HCT116 (cell line): ENCODE results near the gene HOTAIR. TPM values are rescaled to one million over a fixed set of nuclear protein-coding genes. Genes with fewer than 3 reads are reported as not detected.

Source experiments
- ATAC-seq: fragments of 200-7000 bp; cut with Tn5 transposase; 2 replicates; pipeline ENCODE4 v1.9.1; 2020; ENCODE audit warnings: mild to moderate bottlenecking, moderate library complexity
- BruUV-seq: library from RNA; stranded (reverse); fragments of 400-500 nt; replicated peaks from 2 replicates; lab custom pipeline; 2021; lab: Mats Ljungman, UMichigan
- CTCF ChIA-PET: fragments of 300-600 bp; sonication (Branson Sonifier 250); formaldehyde crosslinking; loops from one replicate; lab custom pipeline; 2021; ENCODE audit warnings: antibody characterized with exemption; lab: Charles Lee
- POLR2A ChIA-PET: fragments of 300-600, 350-600 bp; sonication (Branson Sonifier 250); formaldehyde crosslinking; loops from one replicate; lab custom pipeline; 2021; ENCODE audit warnings: antibody characterized with exemption; lab: Charles Lee
- RAD21 ChIA-PET, 2 experiments: fragments of 300-600 bp; sonication (Branson Sonifier 250); formaldehyde crosslinking; loops; one replicate each; lab custom pipeline; 2023; ENCODE audit warnings: low total read pairs in 2 of 2; ENCODE audit not compliant: uncharacterized antibody in 2 of 2, unreplicated experiment in 2 of 2, low non-redundant PET in 1 of 2; lab: Charles Lee
- DNase-seq: peaks from one replicate; pipeline ENCODE4 v3.0.0-alpha.2; 2010; ENCODE audit warnings: low read depth, low spot score
- H2AFZ ChIP-seq: fragments of 200-600 bp; shearing (Covaris generic), sonication (generic); 2 replicates; pipeline ENCODE4 v1.6.1; 2017; ENCODE audit warnings: low read depth, mixed run types, mixed read lengths, antibody characterized with exemption, low read length; ENCODE audit not compliant: poor library complexity, severe bottlenecking
- H3K27ac ChIP-seq: 2 replicates; pipeline ENCODE4 v1.5.1; 2012; ENCODE audit warnings: low read depth, low read length
- H3K27me3 ChIP-seq: fragments of 200-600 bp; sonication (generic); 2 replicates; pipeline ENCODE4 v1.6.1; 2016; ENCODE audit warnings: mixed run types, low read length, mixed read lengths; ENCODE audit not compliant: insufficient read depth
- H3K36me3 ChIP-seq, 2 experiments: fragments of 200-500 bp in 1 of 2; fragments of 200-600 bp in 1 of 2; sonication (Bioruptor generic) in 1 of 2; sonication (generic) in 1 of 2; 2 replicates each; pipeline versions ENCODE4 v1.5.1 to v1.6.1; 2014 to 2016; ENCODE audit warnings: low read length in 2 of 2, inconsistent platforms in 1 of 2, mixed read lengths in 1 of 2, mixed run types in 1 of 2; ENCODE audit not compliant: insufficient read depth in 2 of 2, control insufficient read depth in 1 of 2
- H3K4me1 ChIP-seq, 2 experiments: fragments of 200-600 bp in 1 of 2; sonication (generic) in 1 of 2; 2 replicates each; pipeline versions ENCODE4 v1.5.1 to v1.6.1; 2012 to 2017; ENCODE audit warnings: low read length in 2 of 2, inconsistent platforms in 1 of 2, mild to moderate bottlenecking in 1 of 2, mixed read lengths in 1 of 2, mixed run types in 1 of 2, moderate library complexity in 1 of 2; ENCODE audit not compliant: insufficient read depth in 2 of 2, control insufficient read depth in 1 of 2
- H3K4me2 ChIP-seq: fragments of 200-600 bp; sonication (generic); 2 replicates; pipeline ENCODE4 v1.6.1; 2017; ENCODE audit warnings: mixed run types, low read length, mixed read lengths
- H3K4me3 ChIP-seq, 2 experiments: fragments of 200-600 bp in 1 of 2; sonication (generic) in 1 of 2; replicated peaks in 1 of 2; 2 replicates each; pipeline ENCODE4 v1.5.1; 2011 to 2016; ENCODE audit warnings: low read length in 2 of 2, control low read depth in 1 of 2, low read depth in 1 of 2, mild to moderate bottlenecking in 1 of 2, mixed read lengths in 1 of 2, mixed run types in 1 of 2
- H3K79me2 ChIP-seq: fragments of 200-600 bp; sonication (generic); 2 replicates; pipeline ENCODE4 v1.6.1; 2017; ENCODE audit warnings: mild to moderate bottlenecking, mixed run types, low read length, moderate library complexity, mixed read lengths; ENCODE audit not compliant: insufficient read depth
- H3K9ac ChIP-seq: fragments of 200-600 bp; sonication (generic); 2 replicates; pipeline ENCODE4 v1.6.1; 2016; ENCODE audit warnings: low read length, mixed read lengths
- H3K9me2 ChIP-seq: fragments of 200-600 bp; sonication (generic), shearing (Covaris generic); 2 replicates; pipeline ENCODE4 v1.6.1; 2017; ENCODE audit warnings: mixed run types, mild to moderate bottlenecking, moderate library complexity; ENCODE audit not compliant: insufficient read depth
- H3K9me3 ChIP-seq, 2 experiments: fragments of 200-500 bp in 1 of 2; fragments of 200-600 bp in 1 of 2; sonication (Bioruptor generic) in 1 of 2; sonication (generic) in 1 of 2; 2 replicates each; pipeline ENCODE4 v1.6.1; 2014 to 2017; ENCODE audit warnings: low read length in 2 of 2, mixed read lengths in 2 of 2, inconsistent platforms in 1 of 2, low read depth in 1 of 2, mild to moderate bottlenecking in 1 of 2, mixed run types in 1 of 2, moderate library complexity in 1 of 2; ENCODE audit not compliant: control insufficient read depth in 1 of 2, insufficient read depth in 1 of 2
- H4K20me1 ChIP-seq: fragments of 200-600 bp; sonication (generic), shearing (Covaris generic); 2 replicates; pipeline ENCODE4 v1.6.1; 2017; ENCODE audit warnings: mixed run types, mild to moderate bottlenecking, moderate library complexity; ENCODE audit not compliant: insufficient read depth
- ATF3 ChIP-seq: IDR thresholded peaks from 2 replicates; pipeline ENCODE4 v1.6.1; 2012
- CEBPB ChIP-seq: IDR thresholded peaks from 2 replicates; pipeline ENCODE4 v1.6.1; 2012; ENCODE audit warnings: low read depth
- CTCF ChIP-seq, 3 experiments: fragments of 200-600 bp in 1 of 3; sonication (generic) in 1 of 3; IDR thresholded peaks in 2 of 3; conservative IDR thresholded peaks in 1 of 3; 2 replicates each; pipeline ENCODE4 v1.5.1; 2012 to 2017; ENCODE audit warnings: low read depth in 2 of 3, low read length in 2 of 3, antibody characterized with exemption in 1 of 3, borderline replicate concordance in 1 of 3, control low read depth in 1 of 3, mild to moderate bottlenecking in 1 of 3, mixed read lengths in 1 of 3, mixed run types in 1 of 3, moderate library complexity in 1 of 3; ENCODE audit not compliant: insufficient read depth in 1 of 3
- EGR1 ChIP-seq: IDR thresholded peaks from 2 replicates; pipeline ENCODE4 v1.6.1; 2012; ENCODE audit warnings: low read depth
- ELF1 ChIP-seq: IDR thresholded peaks from 2 replicates; pipeline ENCODE4 v1.6.1; 2012; ENCODE audit warnings: low read depth, borderline replicate concordance
- EZH2 ChIP-seq: fragments of 200-600 bp; sonication (generic); IDR thresholded peaks from 2 replicates; pipeline ENCODE4 v1.6.1; 2017; ENCODE audit warnings: antibody characterized with exemption, mixed run types
- EZH2phosphoT487 ChIP-seq: fragments of 200-600 bp; IDR thresholded peaks from 2 replicates; pipeline ENCODE4 v1.6.1; 2018; ENCODE audit warnings: antibody characterized with exemption, borderline replicate concordance
- FOSL1 ChIP-seq: IDR thresholded peaks from 2 replicates; pipeline ENCODE4 v1.6.1; 2012; ENCODE audit warnings: low read depth
- JUND ChIP-seq: IDR thresholded peaks from 2 replicates; pipeline ENCODE4 v1.6.1; 2012
- MAX ChIP-seq: IDR thresholded peaks from 2 replicates; pipeline ENCODE4 v1.6.1; 2012
- RAD21 ChIP-seq: IDR thresholded peaks from 2 replicates; pipeline ENCODE4 v1.6.1; 2012; ENCODE audit warnings: low read depth, mild to moderate bottlenecking
- REST ChIP-seq: IDR thresholded peaks from 2 replicates; pipeline ENCODE4 v1.6.1; 2012; ENCODE audit warnings: low read depth
- SIN3A ChIP-seq: IDR thresholded peaks from 2 replicates; pipeline ENCODE4 v1.6.1; 2012; ENCODE audit warnings: low read depth
- SP1 ChIP-seq: IDR thresholded peaks from 2 replicates; pipeline ENCODE4 v1.6.1; 2012; ENCODE audit warnings: low read depth
- TCF7L2 ChIP-seq: IDR thresholded peaks from 2 replicates; pipeline ENCODE4 v1.7.0; 2011; ENCODE audit warnings: borderline replicate concordance, inconsistent platforms; ENCODE audit not compliant: insufficient read depth, insufficient read length; ENCODE audit errors: extremely low read depth
- YY1 ChIP-seq: IDR thresholded peaks from 2 replicates; pipeline ENCODE4 v1.6.1; 2011; ENCODE audit warnings: low read length, low read depth, moderate library complexity, mild to moderate bottlenecking; ENCODE audit not compliant: insufficient replicate concordance; ENCODE audit errors: extremely low read depth
- intact Hi-C: fragments of 100-400 bp; cut with micrococcal nuclease; formaldehyde crosslinking; loops from 2 replicates; pipeline ENCODE4 v1.10.0; 2022
- total RNA-seq: library from RNA; stranded (reverse); gene quantifications from one replicate; pipeline ENCODE4 v1.2.1, GENCODE V29; 2021; ENCODE audit not compliant: unreplicated experiment

The HOTAIR gene
- total RNA-seq, 1 experiment from 2014 or later, result 0.25 TPM

- Histone ChIP-seq H3K27ac (no peak overlapping the region), H3K4me1 (no peaks in the 10 kb centered on the region), H3K79me2 (no peaks in the 10 kb centered on the region), H4K20me1 (no peaks in the 10 kb centered on the region), H2AFZ (no peak overlapping the region), H3K9me3 (no peaks in the 10 kb centered on the region), H3K4me2 (no peak overlapping the region), H3K9me2 (no peaks in the 10 kb centered on the region), H3K27me3 (no peaks in the 10 kb centered on the region), H3K4me3 (no peak overlapping the region), H3K36me3 (no peaks in the 10 kb centered on the region), H3K9ac (no peak overlapping the region)
- no peak for TF ChIP-seq ELF1
- no peak for TF ChIP-seq EGR1
- TF ChIP-seq CEBPB, result no peak
- TF ChIP-seq SIN3A, result no peak
- TF ChIP-seq REST, result no peak
- TF ChIP-seq MAX, result no peak
- no peak for TF ChIP-seq YY1
- no peak for TF ChIP-seq EZH2phosphoT487
- TF ChIP-seq ATF3, result no peak
- TF ChIP-seq TCF7L2, result no peak
- TF ChIP-seq SP1, result no peak
- TF ChIP-seq FOSL1, result no peak
- TF ChIP-seq RAD21, result no peak
- TF ChIP-seq CTCF (IDR thresholded peaks at IDR 0.05 in 2 of 3, conservative IDR thresholded peaks at IDR 0.05 in 1 of 3; ENCODE audit: borderline replicate concordance in 1 of 3, insufficient read depth in 1 of 3, low read depth in 2 of 3, low read length in 2 of 3), result no peak; a peak in 1 of 6 replicates
- no peak for TF ChIP-seq EZH2
- TF ChIP-seq JUND, result no peak
- DNase-seq (no peak), ATAC-seq (no peak)
- no TSS peak for BruUV-seq
- CTCF ChIA-PET, result no interaction called here
- RAD21 ChIA-PET, result no interaction called here
- POLR2A ChIA-PET, result no interaction called here
- intact Hi-C loops, result no loop called here
Observed at GRCh38 chr12:53961025-53961761, 13.6 kb downstream of the HOTAIR start.
